Fibroblast of mammary gland (primary cell): ENCODE measurements around the gene AWAT1.
"Not testable (repeated sequence)": the region's sequence is repeated elsewhere in the genome, so short reads cannot be mapped to it uniquely, and the experiment has no call there.

Experiments
- DNase-seq: peaks from one replicate; pipeline ENCODE4 v3.0.0-alpha.2; 2010; ENCODE audit warnings: low read depth
- H3K4me3 ChIP-seq: 2 replicates; pipeline ENCODE4 v1.5.1; 2011; ENCODE audit warnings: low read depth, mild to moderate bottlenecking, low read length, moderate library complexity; ENCODE audit not compliant: control insufficient read depth
- CTCF ChIP-seq: conservative IDR thresholded peaks from 2 replicates; pipeline ENCODE4 v1.5.1; 2011; ENCODE audit warnings: low read depth, low read length, inconsistent platforms; ENCODE audit not compliant: control insufficient read depth, insufficient read depth

AWAT1 gene

DNA sequence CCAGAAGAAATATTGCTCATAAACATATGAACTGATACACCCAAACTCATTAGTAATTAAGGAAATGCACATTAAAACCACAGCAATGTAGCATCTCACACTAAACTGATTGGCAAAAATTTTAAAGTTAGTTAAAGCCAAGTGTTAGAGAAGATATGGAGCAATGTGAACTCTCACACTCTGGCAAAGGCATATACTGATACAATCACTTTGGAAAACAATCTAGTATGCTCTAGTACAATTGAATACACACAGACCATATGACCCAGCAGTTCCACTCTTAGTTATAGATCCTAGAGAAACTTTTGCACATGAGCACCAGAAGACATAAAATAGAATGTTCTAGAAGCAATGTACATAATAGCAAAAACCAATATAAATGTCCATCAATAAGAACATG lies 8.4 kb upstream of the AWAT1 start:
- DNase-seq: no peak
- no peak overlapping the region for H3K4me3 ChIP-seq
- no peak for TF ChIP-seq CTCF

GRCh38 chrX:70226687-70227086 lies 7.8 kb upstream of the AWAT1 start:
- no peak for DNase-seq
- no peak for TF ChIP-seq CTCF
- no peak overlapping the region for H3K4me3 ChIP-seq

- no peak for DNase-seq
- H3K4me3 ChIP-seq: no peak overlapping the region
- no peak for TF ChIP-seq CTCF
Observed at GRCh38 chrX:70231666-70232065, 2.8 kb upstream of the AWAT1 start.

DNA sequence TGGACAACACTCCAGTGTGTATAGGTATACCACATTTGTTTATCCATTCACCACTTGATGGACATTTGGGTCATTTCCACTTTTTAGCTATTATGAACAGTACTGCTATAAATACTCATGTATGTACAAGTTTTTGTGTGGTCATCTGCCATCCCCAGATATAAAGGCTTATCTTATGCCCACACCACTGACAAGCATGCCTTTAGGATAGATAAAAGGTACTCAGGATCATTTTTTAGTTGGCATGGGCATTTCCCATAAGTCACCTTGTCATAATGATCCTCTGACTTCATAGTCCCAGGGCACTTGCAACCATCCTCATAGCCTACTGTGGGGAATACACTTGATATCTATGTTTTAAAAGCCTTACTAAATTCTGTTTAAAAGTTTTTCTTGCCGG lies 6.3 kb downstream of the AWAT1 start:
- no peak for DNase-seq
- no peak overlapping the region for H3K4me3 ChIP-seq
- no peak for TF ChIP-seq CTCF

- TF ChIP-seq CTCF: no peak
- H3K4me3 ChIP-seq: no peak overlapping the region
- no peak for DNase-seq
Observed at GRCh38 chrX:70241501-70241900, 7.0 kb downstream of the AWAT1 start.

DNA sequence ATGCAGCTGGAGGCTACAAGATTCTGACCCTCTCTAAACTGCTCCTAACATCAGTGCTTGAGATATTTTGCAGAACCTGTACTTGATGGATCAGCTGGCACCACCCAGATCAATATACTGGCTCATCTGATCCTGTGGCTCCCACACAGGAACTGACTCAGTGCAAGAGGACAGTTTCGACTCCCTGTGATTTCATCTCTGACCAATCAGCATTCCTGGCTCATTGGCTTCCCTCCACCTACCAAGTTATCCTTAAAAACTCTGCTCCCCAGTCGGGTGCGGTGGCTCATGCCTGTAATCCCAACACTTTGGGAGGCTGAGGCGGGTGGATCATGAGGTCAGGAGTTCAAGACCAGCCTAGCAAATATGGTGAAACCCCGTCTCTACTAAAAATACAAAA lies 9.1 kb downstream of the AWAT1 start:
- peak; percentile 70 for DNase-seq
- H3K4me3 ChIP-seq: not testable (repeated sequence)

- no peak overlapping the region for H3K4me3 ChIP-seq
- peak; percentile 35 for DNase-seq
- no peak for TF ChIP-seq CTCF
Observed at GRCh38 chrX:70244881-70245280, 10.4 kb downstream of the AWAT1 start.
